HG03575 (cell line): Measurements from ENCODE around the gene LOC101059915.
A peak's percentile ranks its signal among the peaks of the same experiment; 100 is the strongest.
"Not testable (repeated sequence)": the region's sequence is repeated elsewhere in the genome, so short reads cannot be mapped to it uniquely, and the experiment has no call there.

Experiments used
- ATAC-seq: cut with Tn5 transposase; IDR thresholded peaks from one replicate; pipeline ENCODE4 v1.9.1; 2021; ENCODE audit not compliant: unreplicated experiment, insufficient number of reproducible peaks, low FRiP score; ENCODE audit errors: extremely low read depth

The LOC101059915 gene

DNA sequence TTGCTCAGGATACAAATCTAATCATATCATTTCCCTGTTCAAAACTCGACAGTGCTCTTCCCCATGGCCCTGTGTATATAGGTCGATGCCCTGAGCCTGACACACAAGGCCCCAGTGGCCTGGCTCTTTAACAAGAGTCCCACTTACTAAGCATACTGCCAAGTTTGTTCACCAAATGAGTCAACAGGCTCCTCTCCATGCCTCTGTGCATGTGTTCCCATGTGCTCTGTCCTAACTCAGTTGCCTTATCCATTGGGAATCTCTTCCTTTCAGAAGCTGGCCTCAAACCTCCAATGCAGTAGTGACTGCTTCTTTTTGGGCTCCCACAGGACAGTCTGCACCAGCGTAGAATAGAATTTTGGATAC, 30.1 kb upstream of the LOC101059915 start:
- no peak for ATAC-seq

DNA sequence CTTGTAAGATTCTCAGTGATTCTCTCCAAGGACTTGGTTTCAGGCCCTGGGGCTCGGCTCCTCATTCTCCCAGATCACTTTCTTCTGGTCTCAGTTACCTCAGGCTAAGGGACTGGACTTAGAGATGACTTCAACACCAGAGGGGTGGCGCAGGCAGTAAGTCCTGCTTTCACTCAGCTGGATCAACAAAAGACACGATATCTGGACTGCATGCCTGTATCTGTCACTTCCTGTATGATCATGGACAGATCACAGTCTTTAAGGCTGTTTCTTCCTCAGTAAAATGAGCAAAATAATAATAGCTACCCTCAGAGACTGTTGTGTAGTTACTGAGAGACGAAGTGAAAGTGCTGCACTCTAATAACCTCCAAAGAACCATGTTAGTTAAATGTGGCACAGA, 29.5 kb upstream of the LOC101059915 start:
- no peak for ATAC-seq

DNA sequence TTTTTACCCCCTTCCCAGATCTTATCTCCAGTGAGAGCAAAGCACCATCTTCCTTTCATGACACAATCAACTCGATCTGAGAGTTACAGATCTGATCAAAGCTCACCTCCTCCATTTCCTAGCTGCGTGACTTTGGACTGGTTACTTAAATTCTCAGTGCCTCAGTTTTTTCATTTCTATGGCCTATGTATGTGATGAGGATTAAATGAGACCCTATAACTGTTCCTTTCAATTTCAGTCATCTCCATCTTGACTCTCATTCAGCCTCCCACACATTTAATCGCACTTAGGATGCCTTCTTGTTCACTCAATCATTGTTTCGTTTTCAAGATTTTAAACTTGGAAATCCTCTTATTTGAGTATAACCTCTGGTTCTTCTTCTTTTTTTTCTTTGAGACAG, 28.9 kb upstream of the LOC101059915 start:
- no peak for ATAC-seq

- no peak for ATAC-seq
These were observed 27.3 kb upstream of the LOC101059915 start for GRCh38 chrX:71640002-71640401.

GRCh38 chrX:71644406-71644805, 22.9 kb upstream of the LOC101059915 start:
- ATAC-seq: not testable (repeated sequence)

- ATAC-seq: peak; percentile 86
These were observed 16.9 kb upstream of the LOC101059915 start for GRCh38 chrX:71650333-71650969.

DNA sequence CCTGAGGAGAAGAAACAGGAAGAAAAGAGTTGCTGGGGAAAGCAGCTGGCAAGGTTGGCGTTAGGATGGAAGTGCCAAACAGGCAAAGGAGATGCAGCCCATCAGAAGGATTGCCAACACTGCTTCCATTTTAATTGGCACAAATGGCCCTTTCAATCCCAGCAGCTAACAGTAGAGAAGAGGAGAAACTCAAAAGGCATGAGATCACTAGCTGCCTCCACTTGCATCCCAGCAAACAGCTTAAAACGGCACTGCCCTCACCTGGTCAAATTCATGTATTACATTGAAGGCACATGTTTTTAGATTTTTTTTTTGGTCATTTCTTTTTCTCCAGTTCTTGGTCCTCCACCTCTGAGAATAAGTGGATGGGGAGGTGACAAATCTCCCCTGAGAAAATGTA, 14.9 kb upstream of the LOC101059915 start:
- ATAC-seq: no peak

DNA sequence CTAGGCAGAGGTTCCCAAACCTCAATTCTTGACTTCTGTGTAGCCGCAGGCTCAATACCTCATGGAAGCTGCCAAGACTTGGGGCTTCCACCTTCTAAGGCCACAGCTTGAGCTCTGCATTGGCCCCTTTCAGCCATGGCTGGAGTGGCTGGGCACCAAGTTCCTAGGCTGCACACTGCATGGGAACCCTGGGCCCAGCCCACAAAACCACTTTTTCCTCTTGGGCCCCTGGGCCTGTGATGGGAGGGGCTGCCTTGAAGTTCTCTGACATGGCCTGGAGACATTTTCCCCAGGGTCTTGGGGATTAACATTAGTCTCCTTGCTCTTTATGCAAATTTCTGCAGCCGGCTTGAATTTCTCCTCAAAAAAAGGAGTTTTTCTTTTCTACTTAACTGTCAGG, 14.0 kb upstream of the LOC101059915 start:
- ATAC-seq: no peak

GRCh38 chrX:71657267-71657666, 10.1 kb upstream of the LOC101059915 start:
- no peak for ATAC-seq

DNA sequence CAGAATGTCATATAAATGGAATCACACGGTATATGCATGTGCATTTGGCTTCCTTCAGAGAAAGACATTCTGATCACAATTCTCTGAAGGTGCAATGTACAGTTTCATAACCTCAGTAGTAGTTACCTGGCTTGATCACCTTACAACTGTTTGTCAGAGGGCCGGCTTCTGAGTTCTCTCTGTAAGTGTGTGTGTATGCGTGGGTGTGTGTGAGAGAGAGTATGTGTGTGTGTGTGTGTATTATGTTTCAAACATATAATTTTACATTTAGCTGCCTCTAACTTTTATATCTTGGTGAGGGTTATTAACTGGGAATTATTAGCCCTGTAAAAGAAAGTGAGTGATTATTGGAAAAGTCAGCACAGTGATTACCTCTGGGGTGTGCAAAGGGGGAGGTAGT, 8.0 kb upstream of the LOC101059915 start:
- ATAC-seq: no peak

DNA sequence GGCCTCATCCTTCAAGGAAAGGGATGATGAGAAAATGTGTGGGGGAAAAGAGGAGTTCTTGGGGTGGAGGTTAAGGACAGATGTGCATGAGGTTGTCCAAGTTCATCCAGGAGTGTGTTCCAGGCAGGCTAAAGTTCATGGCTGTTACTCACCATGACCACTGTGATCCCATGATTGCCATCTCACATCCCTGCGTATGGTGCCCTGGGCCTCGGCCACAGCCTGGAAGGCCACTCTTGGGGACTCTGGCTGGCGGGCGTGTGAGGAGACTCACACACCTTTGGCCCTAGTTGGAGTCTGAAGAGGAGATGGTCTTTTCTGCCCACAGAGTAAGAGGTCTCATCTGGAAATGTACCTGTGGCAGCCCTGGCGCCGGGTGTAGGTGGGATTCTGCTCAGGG, 7.4 kb upstream of the LOC101059915 start:
- no peak for ATAC-seq

- ATAC-seq: no peak
These were observed 6.6 kb upstream of the LOC101059915 start for GRCh38 chrX:71660562-71661416.

DNA sequence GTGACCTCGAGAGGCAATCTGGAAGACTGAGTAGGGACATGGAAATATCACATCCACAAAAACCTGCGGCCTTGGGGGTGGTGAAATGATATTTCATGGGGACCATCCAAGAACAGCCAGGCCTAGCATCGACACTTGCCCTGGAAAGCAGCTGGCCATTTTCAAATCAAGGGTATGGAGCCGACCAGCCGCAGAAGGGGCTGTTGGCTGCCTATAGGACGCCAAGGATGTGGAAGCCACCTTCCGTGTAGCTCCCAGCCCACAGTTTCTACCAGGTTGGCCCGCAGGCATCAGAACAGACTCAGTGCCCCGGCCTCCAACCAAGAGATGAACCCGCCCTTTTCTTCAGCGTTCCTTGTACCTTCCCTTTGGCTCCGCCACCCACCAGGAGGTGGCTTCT, 5.4 kb upstream of the LOC101059915 start:
- no peak for ATAC-seq

- ATAC-seq: not testable (repeated sequence)
These were observed 4.7 kb upstream of the LOC101059915 start for GRCh38 chrX:71662654-71663053.

DNA sequence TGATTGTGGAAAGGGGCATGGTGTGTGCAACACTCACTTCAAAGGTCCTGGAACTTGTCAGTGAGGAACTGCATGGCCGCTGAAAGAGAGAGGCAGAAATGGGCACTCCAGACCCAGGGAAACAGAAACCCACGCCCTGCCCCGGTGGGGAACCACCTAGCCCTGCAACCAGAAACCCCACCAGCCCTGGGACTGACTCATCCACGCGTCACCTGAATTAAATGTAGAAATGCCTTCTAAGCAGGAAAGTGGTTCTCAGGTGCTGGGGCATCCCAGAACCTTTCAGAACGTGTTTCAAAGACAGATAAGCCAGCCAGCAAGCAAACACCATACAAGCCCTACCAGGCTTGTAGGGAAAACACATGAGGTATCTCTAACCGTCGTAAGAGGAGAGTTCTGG, 4.1 kb upstream of the LOC101059915 start:
- ATAC-seq: not testable (repeated sequence)

GRCh38 chrX:71664202-71664601, 3.1 kb upstream of the LOC101059915 start:
- ATAC-seq: not testable (repeated sequence)

DNA sequence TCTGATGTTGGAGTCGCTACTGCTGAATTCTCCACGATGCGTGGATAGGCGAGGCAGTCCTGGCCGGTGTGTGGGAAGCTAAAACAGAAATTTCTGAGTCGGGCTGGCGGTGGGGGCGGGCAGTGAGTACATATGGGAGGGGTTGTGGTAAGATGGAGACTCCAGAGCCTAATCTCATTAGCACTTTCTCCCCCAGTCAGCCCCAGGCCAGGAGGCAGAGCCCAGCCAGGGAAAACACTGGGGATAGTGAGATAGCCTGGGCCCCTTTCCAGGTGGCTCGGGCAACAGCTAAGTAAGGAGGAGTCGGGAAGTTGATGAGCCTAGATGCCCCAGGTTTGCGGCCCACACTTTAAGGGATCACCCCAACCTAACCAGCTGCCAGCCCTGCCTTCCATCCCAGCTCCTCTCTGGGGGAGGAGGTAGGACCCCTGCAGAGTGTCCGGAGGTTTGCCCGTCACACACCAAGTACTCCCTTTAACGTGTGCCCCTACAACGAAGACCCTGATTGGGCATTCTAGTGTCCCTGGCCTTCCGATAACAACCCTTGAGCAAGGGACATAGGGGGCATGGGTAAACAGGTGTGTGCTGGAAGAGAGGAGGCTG, 2.4 kb upstream of the LOC101059915 start:
- no peak for ATAC-seq

- ATAC-seq: no peak
These were observed 1.6 kb upstream of the LOC101059915 start for GRCh38 chrX:71665747-71666146.

- no peak for ATAC-seq
These were observed 814 bp upstream of the LOC101059915 start for GRCh38 chrX:71666240-71667223.
